Type B pancreatic cell (in vitro differentiated cells): ENCODE measurements around the gene STAP2. TPM values are rescaled to one million over a fixed set of nuclear protein-coding genes. Genes with fewer than 3 reads are reported as not detected.

Experiments used
- total RNA-seq: library from RNA; stranded (reverse); gene quantifications from 2 replicates; pipeline ENCODE4 v1.2.1, GENCODE V29; 2021; ENCODE audit warnings: low replicate concordance

The STAP2 gene
- total RNA-seq, 1 donor from 2014 or later, result 42.5 TPM

Other genes with a start within 250 kb of the STAP2 start
- gene MAP2K2, start 214.7 kb downstream of the STAP2 start, total RNA-seq, result 144 TPM in 2 replicates
- gene CREB3L3, start 185.2 kb downstream of the STAP2 start, total RNA-seq, result 3.7 and 13.3 TPM in 2 replicates
- 26.7 and 29.2 TPM in 2 replicates for gene SIRT6, start 156.3 kb downstream of the STAP2 start, total RNA-seq
- 0.48 and 1.1 TPM in 2 replicates for gene ANKRD24, start 156.1 kb downstream of the STAP2 start, total RNA-seq
- gene EBI3, start 109.3 kb downstream of the STAP2 start, total RNA-seq, result 0.31 and 0.43 TPM in 2 replicates
- 14.3 and 18.5 TPM in 2 replicates for gene YJU2, start 91.7 kb downstream of the STAP2 start, total RNA-seq
- 4.9 and 6.1 TPM in 2 replicates for gene SHD, start 59.6 kb downstream of the STAP2 start, total RNA-seq
- not detected in 2 replicates for gene TMIGD2, start 36.4 kb downstream of the STAP2 start, total RNA-seq
- gene FSD1, start 34.2 kb downstream of the STAP2 start, total RNA-seq, result 4.8 and 26.3 TPM in 2 replicates
- gene MPND, start 4.7 kb upstream of the STAP2 start, total RNA-seq, result 43.5 and 43.6 TPM in 2 replicates
- gene SH3GL1, start 61.7 kb upstream of the STAP2 start, total RNA-seq, result 74.4 and 87.2 TPM in 2 replicates
- 25.7 and 46.3 TPM in 2 replicates for gene CHAF1A, start 63.8 kb upstream of the STAP2 start, total RNA-seq
- 60.8 and 81.5 TPM in 2 replicates for gene UBXN6, start 119.0 kb upstream of the STAP2 start, total RNA-seq
- gene HDGFL2, start 133.5 kb upstream of the STAP2 start, total RNA-seq, result 45.0 and 77.9 TPM in 2 replicates
- gene PLIN4, start 179.7 kb upstream of the STAP2 start, total RNA-seq, result 0.48 TPM in 2 replicates
- gene PLIN5, start 196.4 kb upstream of the STAP2 start, total RNA-seq, result 1.2 and 4.3 TPM in 2 replicates
- gene LRG1, start 201.2 kb upstream of the STAP2 start, total RNA-seq, result 0.21 and 1.2 TPM in 2 replicates
- 1.7 and 9.5 TPM in 2 replicates for gene SEMA6B, start 220.9 kb upstream of the STAP2 start, total RNA-seq